ENCODE measurements around the gene HNRNPA3.
A peak's percentile ranks its signal among the peaks of the same experiment; 100 is the strongest.
"Not testable (repeated sequence)": the region's sequence is repeated elsewhere in the genome, so short reads cannot be mapped to it uniquely, and the experiment has no call there.

The HNRNPA3 gene

GRCh38 chr2:177264693-177265587 is 52.3 kb downstream of the HNRNPA3 start, which contains the start of gene NFE2L2:
NFE2L2 (minus strand) TSS chr2:177264727; CDS start chr2:177264576, 151 bp downstream.
- peak; percentile 94 for DNase-seq (ENCODE audit: low read depth, low spot score)
- in situ Hi-C loops (cut with HindIII; ENCODE audit: low sequenced_read_pairs): no loop called here
- H3K4me3 ChIP-seq (ENCODE audit: low read depth, low read length): peak within 1 kb of the TSS; percentile 84
- TF ChIP-seq CTCF (IDR thresholded peaks at IDR 0.05; ENCODE audit: low read depth, low read length): peak; percentile 45

- TF ChIP-seq CTCF (IDR thresholded peaks at IDR 0.05; ENCODE audit: low read depth, low read length): no peak
- in situ Hi-C loops (cut with HindIII; ENCODE audit: low sequenced_read_pairs): no loop called here
- H3K4me3 ChIP-seq (ENCODE audit: low read depth, low read length): no peak overlapping the region
- DNase-seq (ENCODE audit: low read depth, low spot score): peak; percentile 56
Measured at GRCh38 chr2:177265824-177266817, 53.5 kb downstream of the HNRNPA3 start.

- in situ Hi-C loops (cut with HindIII; ENCODE audit: low sequenced_read_pairs); H3K4me3 ChIP-seq (ENCODE audit: low read depth, low read length); DNase-seq (ENCODE audit: low read depth, low spot score): not testable (repeated sequence)
Measured at GRCh38 chr2:177266955-177267354, 54.4 kb downstream of the HNRNPA3 start.

- no peak overlapping the region for H3K4me3 ChIP-seq (ENCODE audit: low read depth, low read length)
- DNase-seq (ENCODE audit: low read depth, low spot score): no peak
- no peak for TF ChIP-seq CTCF (IDR thresholded peaks at IDR 0.05; ENCODE audit: low read depth, low read length)
- in situ Hi-C loops (cut with HindIII; ENCODE audit: low sequenced_read_pairs): no loop called here
Measured at GRCh38 chr2:177268187-177268871, 55.7 kb downstream of the HNRNPA3 start.

- no peak overlapping the region for H3K4me3 ChIP-seq (ENCODE audit: low read depth, low read length)
Measured at GRCh38 chr2:177268901-177269300, 56.3 kb downstream of the HNRNPA3 start.

GRCh38 chr2:177270531-177270930 is 57.9 kb downstream of the HNRNPA3 start:
- in situ Hi-C loops (cut with HindIII; ENCODE audit: low sequenced_read_pairs): no loop called here
- no peak overlapping the region for H3K4me3 ChIP-seq (ENCODE audit: low read depth, low read length)
- DNase-seq (ENCODE audit: low read depth, low spot score): no peak
- no peak for TF ChIP-seq CTCF (IDR thresholded peaks at IDR 0.05; ENCODE audit: low read depth, low read length)

More at GRCh38 chr2:177268901-177269300, 56.3 kb downstream of the HNRNPA3 start:
- no peak for TF ChIP-seq CTCF (IDR thresholded peaks at IDR 0.05; ENCODE audit: low read depth, low read length)
- in situ Hi-C loops (cut with HindIII; ENCODE audit: low sequenced_read_pairs): no loop called here
- DNase-seq (ENCODE audit: low read depth, low spot score): no peak
